Caco-2 (cell line): Measurements from ENCODE around the gene TP53TG5. TPM values are rescaled to one million over a fixed set of nuclear protein-coding genes. Genes with fewer than 3 reads are reported as not detected.
A peak's percentile ranks its signal among the peaks of the same experiment; 100 is the strongest.

Source experiments
- BruUV-seq: library from RNA; stranded (reverse); fragments of 400-500 nt; replicated peaks from 2 replicates; lab custom pipeline; 2021; lab: Mats Ljungman, UMichigan
- CTCF ChIA-PET: fragments of 300-600 bp; sonication (Branson Sonifier 250); formaldehyde crosslinking; loops from one replicate; lab custom pipeline; 2022; ENCODE audit warnings: antibody characterized with exemption; lab: Charles Lee
- POLR2A ChIA-PET: fragments of 300-600 bp; sonication (Branson Sonifier 250); formaldehyde crosslinking; loops from one replicate; lab custom pipeline; 2022; ENCODE audit warnings: antibody characterized with exemption; lab: Charles Lee
- DNase-seq, 2 experiments: peaks; one replicate each; pipeline versions ENCODE4 v3.0.0 to v3.0.0-alpha.2; 2020 to 2022
- H3K27me3 ChIP-seq: replicated peaks from 2 replicates; pipeline ENCODE4 v1.6.0; 2011; ENCODE audit warnings: low read length; ENCODE audit not compliant: control insufficient read depth, insufficient read depth
- H3K36me3 ChIP-seq: 2 replicates; pipeline ENCODE4 v1.5.1; 2011; ENCODE audit warnings: low read length; ENCODE audit not compliant: control insufficient read depth, insufficient read depth
- H3K4me1 ChIP-seq: fragments of 250-450 bp; sonication (Bioruptor Pico); 2 replicates; pipeline ENCODE4 v1.5.1; 2020; ENCODE audit warnings: mild to moderate bottlenecking
- H3K4me3 ChIP-seq: 2 replicates; pipeline ENCODE4 v1.5.1; 2011; ENCODE audit warnings: low read depth, mild to moderate bottlenecking, control low read depth, low read length
- H3K9me3 ChIP-seq: fragments of 250-450 bp; sonication (Bioruptor Pico); 2 replicates; pipeline ENCODE4 v1.5.1; 2020; ENCODE audit warnings: mild to moderate bottlenecking, moderate library complexity
- H3K27ac Mint-ChIP-seq: one replicate; pipeline ENCODE4 v1.8.0; 2022; ENCODE audit warnings: mixed read lengths; ENCODE audit not compliant: unreplicated experiment
- H3K27me3 Mint-ChIP-seq: one replicate; pipeline ENCODE4 v1.8.0; 2022; ENCODE audit warnings: mixed read lengths; ENCODE audit not compliant: insufficient read depth, unreplicated experiment
- H3K36me3 Mint-ChIP-seq: one replicate; pipeline ENCODE4 v1.8.0; 2022; ENCODE audit warnings: mild to moderate bottlenecking, mixed read lengths; ENCODE audit not compliant: insufficient read depth, unreplicated experiment
- H3K4me1 Mint-ChIP-seq: one replicate; pipeline ENCODE4 v1.8.0; 2022; ENCODE audit warnings: low read depth, mixed read lengths; ENCODE audit not compliant: unreplicated experiment
- H3K4me3 Mint-ChIP-seq: one replicate; pipeline ENCODE4 v1.8.0; 2022; ENCODE audit warnings: mild to moderate bottlenecking, moderate library complexity, mixed read lengths; ENCODE audit not compliant: unreplicated experiment
- H3K9me3 Mint-ChIP-seq: one replicate; pipeline ENCODE4 v1.8.0; 2022; ENCODE audit warnings: mixed read lengths; ENCODE audit not compliant: unreplicated experiment
- CTCF ChIP-seq, 2 experiments: fragments of 200-600 bp in 1 of 2; IDR thresholded peaks; 1 replicate in 1 of 2; 2 replicates in 1 of 2; pipeline versions ENCODE4 v1.5.1 to v1.8.0; 2011 to 2022; ENCODE audit warnings: antibody characterized with exemption in 1 of 2, control low read depth in 1 of 2, inconsistent platforms in 1 of 2, low read depth in 1 of 2, low read length in 1 of 2, mild to moderate bottlenecking in 1 of 2, moderate library complexity in 1 of 2; ENCODE audit not compliant: insufficient read depth in 1 of 2, severe bottlenecking in 1 of 2, unreplicated experiment in 1 of 2
- intact Hi-C: fragments of 100-400 bp; cut with micrococcal nuclease; formaldehyde crosslinking; loops from one replicate; pipeline ENCODE4 v1.10.0; 2022; ENCODE audit not compliant: unreplicated experiment
- total RNA-seq: library from RNA; stranded (reverse); gene quantifications from 2 replicates; pipeline ENCODE4 v1.2.3, GENCODE V29; 2022

TP53TG5 gene
- total RNA-seq, 1 experiment from 2014 or later, result not detected

DNA sequence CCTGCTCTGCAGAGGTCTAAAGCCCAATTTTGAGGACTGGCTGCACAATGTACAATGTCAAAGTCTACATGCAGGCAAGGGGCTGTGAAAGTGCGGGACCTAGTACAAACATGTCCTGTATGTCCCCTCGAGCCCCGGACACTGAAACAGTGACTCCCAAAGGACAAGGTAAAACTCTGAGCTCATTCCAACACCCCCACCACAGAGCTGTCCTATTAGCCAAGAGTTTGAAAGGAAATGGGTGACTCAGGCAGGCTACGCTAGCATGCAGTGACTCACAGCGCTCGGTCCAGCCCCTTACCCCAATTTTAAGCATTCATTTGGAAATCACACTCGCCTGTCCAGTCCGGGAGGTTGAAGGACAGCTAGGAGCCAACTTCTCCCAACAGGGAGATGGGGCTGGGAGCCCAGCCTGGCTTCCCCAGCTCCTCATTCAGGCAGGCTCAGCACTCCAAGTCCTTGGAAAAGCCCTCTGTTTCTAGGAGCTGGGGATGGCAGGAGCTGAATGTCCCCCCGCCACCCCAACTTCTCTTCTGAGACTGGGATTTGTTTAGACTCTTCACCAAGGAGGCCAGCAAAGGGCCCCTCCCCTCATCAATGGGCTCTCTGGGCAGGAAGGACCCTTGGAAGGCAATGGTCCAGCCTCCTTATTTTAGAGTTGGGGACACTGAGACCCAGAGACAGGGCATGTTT lies 33.8 kb downstream of the TP53TG5 start:
- peaks cover 81% of the 10 kb centered on the region for H3K4me1 Mint-ChIP-seq
- H3K9me3 Mint-ChIP-seq, result no peaks in the 10 kb centered on the region
- H3K27me3 Mint-ChIP-seq, result no peaks in the 10 kb centered on the region
- H3K9me3 ChIP-seq, result no peaks in the 10 kb centered on the region
- intact Hi-C loops, result no loop called here
- TF ChIP-seq CTCF (IDR thresholded peaks at IDR 0.05; ENCODE audit: insufficient read depth in 1 of 2, low read depth in 1 of 2, low read length in 1 of 2, severe bottlenecking in 1 of 2, unreplicated experiment in 1 of 2), result no peak
- peaks cover 96% of the 10 kb centered on the region for H3K36me3 Mint-ChIP-seq
- DNase-seq, result peak; percentile 87 to 88
- POLR2A ChIA-PET, result interaction anchor here (0.6 to 9.0 kb wide), 9 partner anchors 8 to 628 kb away, joined by 3 to 229 read pairs (median 4); partner anchors contain the start of genes PIGT, SYS1, ZNF335 and ZSWIM1
- CTCF ChIA-PET, result interaction anchor here (0.5 to 4.4 kb wide), 14 partner anchors 13 to 628 kb away, joined by 3 to 50 read pairs (median 7); partner anchors contain the start of gene SYS1
- peaks cover 9% of the 10 kb centered on the region for H3K36me3 ChIP-seq
- H3K4me3 Mint-ChIP-seq, result peak overlapping the region; percentile 97
- H3K27me3 ChIP-seq, result no peaks in the 10 kb centered on the region
- BruUV-seq, result no TSS peak
- H3K4me1 ChIP-seq, result peaks cover 84% of the 10 kb centered on the region
- H3K4me3 ChIP-seq, result peak overlapping the region; percentile 25
- peak overlapping the region; percentile 77 for H3K27ac Mint-ChIP-seq

GRCh38 chr20:45343532-45344167 lies 34.5 kb downstream of the TP53TG5 start:
- intact Hi-C loops, result loop anchor here (1.0 kb wide), 2 partner anchors 20 kb away; partner anchors contain the start of gene SYS1

More at GRCh38 chr20:45343532-45344167, 34.5 kb downstream of the TP53TG5 start:
- peak overlapping the region; percentile 97 for H3K4me3 Mint-ChIP-seq
- H3K4me1 ChIP-seq, result peaks cover 87% of the 10 kb centered on the region
- peaks cover 98% of the 10 kb centered on the region for H3K36me3 Mint-ChIP-seq
- H3K27me3 Mint-ChIP-seq, result no peaks in the 10 kb centered on the region
- H3K4me1 Mint-ChIP-seq, result peaks cover 86% of the 10 kb centered on the region
- H3K36me3 ChIP-seq, result peaks cover 11% of the 10 kb centered on the region
- TF ChIP-seq CTCF (IDR thresholded peaks at IDR 0.05; ENCODE audit: insufficient read depth in 1 of 2, low read depth in 1 of 2, low read length in 1 of 2, severe bottlenecking in 1 of 2, unreplicated experiment in 1 of 2), result no peak
- no peaks in the 10 kb centered on the region for H3K9me3 Mint-ChIP-seq
- H3K27me3 ChIP-seq, result no peaks in the 10 kb centered on the region
- H3K27ac Mint-ChIP-seq, result peak overlapping the region; percentile 77
- CTCF ChIA-PET, result interaction anchor here (0.7 to 4.4 kb wide), 12 partner anchors 14 to 494 kb away, joined by 4 to 50 read pairs (median 10); partner anchors contain the start of gene SYS1
- POLR2A ChIA-PET, result interaction anchor here (0.9 to 9.0 kb wide), 8 partner anchors 8 to 537 kb away, joined by 3 to 229 read pairs (median 4); partner anchors contain the start of genes PIGT, SYS1 and ZSWIM1
- H3K4me3 ChIP-seq, result peak overlapping the region; percentile 25
- peak; percentile 90 for DNase-seq
- BruUV-seq, result no TSS peak
- no peaks in the 10 kb centered on the region for H3K9me3 ChIP-seq
